Endothelial cell (in vitro differentiated cells): ENCODE data around the gene TRUB2. TPM values are rescaled to one million over a fixed set of nuclear protein-coding genes. Genes with fewer than 3 reads are reported as not detected.

ENCODE experiments used
- DNase-seq: peaks from one replicate; pipeline ENCODE4 v3.0.0; 2021; ENCODE audit warnings: low spot score
- H3K27ac Mint-ChIP-seq: one replicate; pipeline ENCODE4 v1.8.0; 2021; ENCODE audit warnings: mixed read lengths, inconsistent platforms; ENCODE audit not compliant: unreplicated experiment
- H3K27me3 Mint-ChIP-seq: one replicate; pipeline ENCODE4 v1.8.0; 2021; ENCODE audit warnings: mild to moderate bottlenecking, moderate library complexity, mixed read lengths, inconsistent platforms; ENCODE audit not compliant: unreplicated experiment
- H3K36me3 Mint-ChIP-seq: one replicate; pipeline ENCODE4 v1.8.0; 2021; ENCODE audit warnings: mild to moderate bottlenecking, low read depth, mixed read lengths, inconsistent platforms; ENCODE audit not compliant: unreplicated experiment
- H3K4me1 Mint-ChIP-seq: one replicate; pipeline ENCODE4 v1.8.0; 2021; ENCODE audit warnings: mild to moderate bottlenecking, mixed read lengths, inconsistent platforms; ENCODE audit not compliant: unreplicated experiment
- H3K4me3 Mint-ChIP-seq: one replicate; pipeline ENCODE4 v1.8.0; 2021; ENCODE audit warnings: mild to moderate bottlenecking, mixed read lengths, inconsistent platforms; ENCODE audit not compliant: unreplicated experiment
- H3K9me3 Mint-ChIP-seq: one replicate; pipeline ENCODE4 v1.8.0; 2021; ENCODE audit warnings: mixed read lengths, inconsistent platforms; ENCODE audit not compliant: unreplicated experiment
- total RNA-seq: library from RNA; stranded (reverse); fragmentation: NEBNext Ultra II Directional; extraction: Animal tissue kit (Norgen Biotek cat#: 25700); gene quantifications from one replicate; pipeline ENCODE4 v1.2.1, GENCODE V29; 2021; ENCODE audit not compliant: unreplicated experiment
- TF ChIP-seq, protein P1 (sequence below): fragments of 200-600 bp; sonication (generic); IDR thresholded peaks from one replicate; pipeline ENCODE4 v1.5.0; 2021; ENCODE audit warnings: antibody characterized with exemption; ENCODE audit not compliant: unreplicated experiment

TRUB2 gene
- total RNA-seq, 1 donor from 2014 or later = 25.8 TPM

- no peak overlapping the region for H3K27ac Mint-ChIP-seq
- H3K4me1 Mint-ChIP-seq = no peaks in the 10 kb centered on the region
- TF ChIP-seq, protein P1, sequence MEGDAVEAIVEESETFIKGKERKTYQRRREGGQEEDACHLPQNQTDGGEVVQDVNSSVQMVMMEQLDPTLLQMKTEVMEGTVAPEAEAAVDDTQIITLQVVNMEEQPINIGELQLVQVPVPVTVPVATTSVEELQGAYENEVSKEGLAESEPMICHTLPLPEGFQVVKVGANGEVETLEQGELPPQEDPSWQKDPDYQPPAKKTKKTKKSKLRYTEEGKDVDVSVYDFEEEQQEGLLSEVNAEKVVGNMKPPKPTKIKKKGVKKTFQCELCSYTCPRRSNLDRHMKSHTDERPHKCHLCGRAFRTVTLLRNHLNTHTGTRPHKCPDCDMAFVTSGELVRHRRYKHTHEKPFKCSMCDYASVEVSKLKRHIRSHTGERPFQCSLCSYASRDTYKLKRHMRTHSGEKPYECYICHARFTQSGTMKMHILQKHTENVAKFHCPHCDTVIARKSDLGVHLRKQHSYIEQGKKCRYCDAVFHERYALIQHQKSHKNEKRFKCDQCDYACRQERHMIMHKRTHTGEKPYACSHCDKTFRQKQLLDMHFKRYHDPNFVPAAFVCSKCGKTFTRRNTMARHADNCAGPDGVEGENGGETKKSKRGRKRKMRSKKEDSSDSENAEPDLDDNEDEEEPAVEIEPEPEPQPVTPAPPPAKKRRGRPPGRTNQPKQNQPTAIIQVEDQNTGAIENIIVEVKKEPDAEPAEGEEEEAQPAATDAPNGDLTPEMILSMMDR = no peak
- peaks cover 44% of the 10 kb centered on the region for H3K36me3 Mint-ChIP-seq
- no peak for DNase-seq
- H3K9me3 Mint-ChIP-seq = no peaks in the 10 kb centered on the region
- H3K4me3 Mint-ChIP-seq = no peak overlapping the region
- peaks cover 2% of the 10 kb centered on the region for H3K27me3 Mint-ChIP-seq
Observed at GRCh38 chr9:128259156-128259555, 63.1 kb downstream of the TRUB2 start.

- DNase-seq = no peak
- Mint-ChIP-seq H3K4me3 (no peak overlapping the region), H3K9me3 (no peaks in the 10 kb centered on the region), H3K4me1 (no peaks in the 10 kb centered on the region), H3K36me3 (peaks cover 44% of the 10 kb centered on the region), H3K27ac (no peak overlapping the region), H3K27me3 (peaks cover 2% of the 10 kb centered on the region)
- TF ChIP-seq, protein P1 = no peak
Observed at GRCh38 chr9:128258326-128258725, 63.9 kb downstream of the TRUB2 start.

GRCh38 chr9:128257907-128258306, 64.3 kb downstream of the TRUB2 start:
- TF ChIP-seq, protein P1 = no peak
- H3K9me3 Mint-ChIP-seq = no peaks in the 10 kb centered on the region
- H3K27ac Mint-ChIP-seq = no peak overlapping the region
- peaks cover 40% of the 10 kb centered on the region for H3K36me3 Mint-ChIP-seq
- DNase-seq = no peak
- H3K27me3 Mint-ChIP-seq = peaks cover 2% of the 10 kb centered on the region
- H3K4me1 Mint-ChIP-seq = no peaks in the 10 kb centered on the region
- H3K4me3 Mint-ChIP-seq = peak overlapping the region; percentile 26

GRCh38 chr9:128257086-128257825, 65.0 kb downstream of the TRUB2 start:
- no peak for DNase-seq
- peak overlapping the region; percentile 26 for H3K4me3 Mint-ChIP-seq
- peaks cover 2% of the 10 kb centered on the region for H3K27me3 Mint-ChIP-seq
- H3K4me1 Mint-ChIP-seq = peaks cover 3% of the 10 kb centered on the region
- H3K27ac Mint-ChIP-seq = no peak overlapping the region
- peaks cover 36% of the 10 kb centered on the region for H3K36me3 Mint-ChIP-seq
- no peaks in the 10 kb centered on the region for H3K9me3 Mint-ChIP-seq
- TF ChIP-seq, protein P1 = no peak

Other genes with a start within 250 kb of the TRUB2 start
- gene PTGES2, start 194.7 kb downstream of the TRUB2 start, total RNA-seq = 39.8 TPM
- not detected for gene LCN2, start 173.0 kb downstream of the TRUB2 start, total RNA-seq
- gene BBLN, start 162.2 kb downstream of the TRUB2 start, total RNA-seq = 62.1 TPM
- 156 TPM for gene CIZ1, start 130.9 kb downstream of the TRUB2 start, total RNA-seq
- gene DNM1, start 119.1 kb downstream of the TRUB2 start, total RNA-seq = 8.0 TPM
- 69.4 TPM for gene GOLGA2, start 46.4 kb downstream of the TRUB2 start, total RNA-seq
- 26.8 TPM for gene SWI5, start 46.2 kb downstream of the TRUB2 start, total RNA-seq
- gene COQ4, start 392 bp upstream of the TRUB2 start, total RNA-seq = 46.6 TPM
- 23.0 TPM for gene SLC27A4, start 18.1 kb upstream of the TRUB2 start, total RNA-seq
- 96.1 TPM for gene URM1, start 48.9 kb upstream of the TRUB2 start, total RNA-seq
- 27.9 TPM for gene CERCAM, start 98.4 kb upstream of the TRUB2 start, total RNA-seq
- gene ODF2, start 133.6 kb upstream of the TRUB2 start, total RNA-seq = 83.8 TPM
- gene GLE1, start 182.3 kb upstream of the TRUB2 start, total RNA-seq = 17.5 TPM
- gene SPTAN1, start 230.1 kb upstream of the TRUB2 start, total RNA-seq = 810 TPM